ENCODE measurements around the gene RNU6-1. TPM values are rescaled to one million over a fixed set of nuclear protein-coding genes. Genes with fewer than 3 reads are reported as not detected.

The RNU6-1 gene
- total and polyA plus RNA-seq, 2 experiments from 2014 or later = not detected

DNA sequence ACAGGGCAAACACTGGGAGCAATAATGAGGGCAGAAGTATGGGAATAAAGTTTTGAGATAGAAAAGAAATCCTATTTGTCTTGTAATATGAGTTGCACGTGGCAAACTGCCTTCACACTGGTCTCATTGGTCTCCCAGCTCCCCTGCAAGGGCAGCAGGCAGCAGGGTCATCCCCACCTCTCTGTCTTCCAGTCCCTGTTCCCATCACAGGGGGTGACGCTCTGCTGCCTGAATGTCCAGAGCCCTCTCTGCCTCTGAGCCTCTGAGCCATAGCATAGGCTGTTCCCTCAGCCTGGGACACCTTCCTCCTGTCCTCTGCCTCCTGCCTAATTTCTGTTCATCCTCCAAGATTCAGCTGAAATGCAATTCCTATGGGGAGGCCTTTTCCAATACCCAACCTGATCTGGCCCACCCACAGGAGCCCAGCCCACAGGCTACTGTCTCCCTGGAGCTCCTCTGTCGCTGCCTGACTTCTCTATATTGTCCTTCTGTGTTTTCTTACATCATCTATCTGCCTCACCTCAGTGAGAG, 26.7 kb downstream of the RNU6-1 start:
- WGBS (ENCODE audit: low lambda C conversion rate, missing lambda C conversion rate) = 88% methylated on average over 3 of the region's 3 CpGs
- Histone ChIP-seq H3K4me1 (ENCODE audit: insufficient read depth) (no peaks in the 10 kb centered on the region), H2AFZ (no peak overlapping the region), H3K9me2 (replicated peaks; ENCODE audit: insufficient read depth) (no peaks in the 10 kb centered on the region), H3K4me3 (no peak overlapping the region), H3K79me2 (no peaks in the 10 kb centered on the region), H3K27me3 (peaks cover 13% of the 10 kb centered on the region), H3K9me3 (ENCODE audit: low read depth) (no peaks in the 10 kb centered on the region), H4K20me1 (ENCODE audit: insufficient read depth, poor library complexity, severe bottlenecking) (no peaks in the 10 kb centered on the region), H3K4me2 (no peak overlapping the region), H3K27ac (no peak overlapping the region), H3K36me3 (replicated peaks; ENCODE audit: insufficient read depth, low read depth) (no peaks in the 10 kb centered on the region)
- DNase-seq (ENCODE audit: low spot score) = no peak
- TF ChIP-seq EZH2phosphoT487 (IDR thresholded peaks at IDR 0.05; ENCODE audit: low read depth, severe bottlenecking, unreplicated experiment) (no peak), EZH2 (IDR thresholded peaks at IDR 0.05; ENCODE audit: borderline replicate concordance) (no peak)
- TF ChIP-seq, protein P1, sequence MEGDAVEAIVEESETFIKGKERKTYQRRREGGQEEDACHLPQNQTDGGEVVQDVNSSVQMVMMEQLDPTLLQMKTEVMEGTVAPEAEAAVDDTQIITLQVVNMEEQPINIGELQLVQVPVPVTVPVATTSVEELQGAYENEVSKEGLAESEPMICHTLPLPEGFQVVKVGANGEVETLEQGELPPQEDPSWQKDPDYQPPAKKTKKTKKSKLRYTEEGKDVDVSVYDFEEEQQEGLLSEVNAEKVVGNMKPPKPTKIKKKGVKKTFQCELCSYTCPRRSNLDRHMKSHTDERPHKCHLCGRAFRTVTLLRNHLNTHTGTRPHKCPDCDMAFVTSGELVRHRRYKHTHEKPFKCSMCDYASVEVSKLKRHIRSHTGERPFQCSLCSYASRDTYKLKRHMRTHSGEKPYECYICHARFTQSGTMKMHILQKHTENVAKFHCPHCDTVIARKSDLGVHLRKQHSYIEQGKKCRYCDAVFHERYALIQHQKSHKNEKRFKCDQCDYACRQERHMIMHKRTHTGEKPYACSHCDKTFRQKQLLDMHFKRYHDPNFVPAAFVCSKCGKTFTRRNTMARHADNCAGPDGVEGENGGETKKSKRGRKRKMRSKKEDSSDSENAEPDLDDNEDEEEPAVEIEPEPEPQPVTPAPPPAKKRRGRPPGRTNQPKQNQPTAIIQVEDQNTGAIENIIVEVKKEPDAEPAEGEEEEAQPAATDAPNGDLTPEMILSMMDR (IDR thresholded peaks at IDR 0.05; ENCODE audit: poor library complexity) = no peak

DNA sequence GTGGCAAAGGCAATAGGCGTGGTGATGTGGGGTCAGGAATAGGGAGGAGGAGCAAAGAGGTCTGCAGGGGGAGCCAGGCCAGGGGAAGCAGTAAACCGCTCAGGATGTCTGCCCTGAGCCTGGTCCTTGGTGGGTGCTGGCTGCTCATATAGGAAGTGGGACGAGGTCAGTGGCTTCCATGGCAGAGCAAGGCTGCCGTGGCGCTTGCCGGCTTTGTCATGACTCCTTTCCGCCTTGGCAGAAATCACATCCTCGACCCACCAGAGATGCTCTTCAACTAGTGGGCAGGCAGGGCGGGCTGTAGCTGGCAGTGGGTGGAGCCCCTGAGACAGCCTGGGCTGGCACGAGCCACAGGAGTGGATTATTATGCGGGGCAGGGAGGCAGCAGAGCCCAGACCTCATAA, 27.6 kb downstream of the RNU6-1 start:
- Histone ChIP-seq H3K4me2 (no peak overlapping the region), H3K27me3 (peaks cover 4% of the 10 kb centered on the region), H3K79me2 (no peaks in the 10 kb centered on the region), H3K9me3 (ENCODE audit: low read depth) (no peaks in the 10 kb centered on the region), H3K36me3 (replicated peaks; ENCODE audit: insufficient read depth, low read depth) (no peaks in the 10 kb centered on the region), H3K4me3 (no peak overlapping the region), H3K4me1 (ENCODE audit: insufficient read depth) (no peaks in the 10 kb centered on the region), H3K9me2 (replicated peaks; ENCODE audit: insufficient read depth) (no peaks in the 10 kb centered on the region), H4K20me1 (ENCODE audit: insufficient read depth, poor library complexity, severe bottlenecking) (no peaks in the 10 kb centered on the region), H3K27ac (no peak overlapping the region), H2AFZ (no peak overlapping the region)
- TF ChIP-seq EZH2 (IDR thresholded peaks at IDR 0.05; ENCODE audit: borderline replicate concordance) (no peak), EZH2phosphoT487 (IDR thresholded peaks at IDR 0.05; ENCODE audit: low read depth, severe bottlenecking, unreplicated experiment) (no peak)
- TF ChIP-seq, protein P1 (IDR thresholded peaks at IDR 0.05; ENCODE audit: poor library complexity) = no peak
- no peak for DNase-seq (ENCODE audit: low spot score)
- 84% methylated on average over 11 of the region's 11 CpGs for WGBS (ENCODE audit: low lambda C conversion rate, missing lambda C conversion rate)

DNA sequence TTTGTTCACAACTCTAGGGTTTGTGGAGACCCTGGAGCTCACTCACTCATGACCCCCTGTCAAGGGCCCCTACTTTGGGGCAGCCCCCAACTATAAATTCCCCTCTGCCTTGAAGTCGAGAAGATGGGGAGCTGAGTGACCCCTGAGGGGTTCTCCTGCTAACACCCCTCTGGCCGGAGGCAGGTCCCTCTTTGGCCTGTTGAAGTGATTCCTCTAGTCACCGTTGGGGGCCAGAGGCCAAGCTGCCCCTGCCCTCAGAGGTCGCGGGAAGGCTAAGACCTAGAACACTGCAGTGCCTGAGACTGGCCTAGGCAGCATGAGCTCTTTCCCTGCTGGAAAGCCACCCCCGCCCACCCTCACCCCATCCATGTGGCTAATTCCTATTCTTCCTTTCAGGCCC, 30.0 kb downstream of the RNU6-1 start:
- Histone ChIP-seq H3K27me3 (no peaks in the 10 kb centered on the region), H3K27ac (no peak overlapping the region), H3K9me2 (replicated peaks; ENCODE audit: insufficient read depth) (no peaks in the 10 kb centered on the region), H3K4me3 (no peak overlapping the region), H4K20me1 (ENCODE audit: insufficient read depth, poor library complexity, severe bottlenecking) (no peaks in the 10 kb centered on the region), H3K79me2 (no peaks in the 10 kb centered on the region), H3K4me2 (no peak overlapping the region), H3K4me1 (ENCODE audit: insufficient read depth) (no peaks in the 10 kb centered on the region), H2AFZ (no peak overlapping the region), H3K36me3 (replicated peaks; ENCODE audit: insufficient read depth, low read depth) (no peaks in the 10 kb centered on the region), H3K9me3 (ENCODE audit: low read depth) (no peaks in the 10 kb centered on the region)
- no peak for DNase-seq (ENCODE audit: low spot score)
- WGBS (ENCODE audit: low lambda C conversion rate, missing lambda C conversion rate) = 94% methylated on average over 6 of the region's 6 CpGs
- TF ChIP-seq, protein P1 (IDR thresholded peaks at IDR 0.05; ENCODE audit: poor library complexity) = no peak
- no peak for TF ChIP-seq EZH2 (IDR thresholded peaks at IDR 0.05; ENCODE audit: borderline replicate concordance)
- no peak for TF ChIP-seq EZH2phosphoT487 (IDR thresholded peaks at IDR 0.05; ENCODE audit: low read depth, severe bottlenecking, unreplicated experiment)
